Measurements from ENCODE around the gene AHRR.

Gene AHRR

DNA sequence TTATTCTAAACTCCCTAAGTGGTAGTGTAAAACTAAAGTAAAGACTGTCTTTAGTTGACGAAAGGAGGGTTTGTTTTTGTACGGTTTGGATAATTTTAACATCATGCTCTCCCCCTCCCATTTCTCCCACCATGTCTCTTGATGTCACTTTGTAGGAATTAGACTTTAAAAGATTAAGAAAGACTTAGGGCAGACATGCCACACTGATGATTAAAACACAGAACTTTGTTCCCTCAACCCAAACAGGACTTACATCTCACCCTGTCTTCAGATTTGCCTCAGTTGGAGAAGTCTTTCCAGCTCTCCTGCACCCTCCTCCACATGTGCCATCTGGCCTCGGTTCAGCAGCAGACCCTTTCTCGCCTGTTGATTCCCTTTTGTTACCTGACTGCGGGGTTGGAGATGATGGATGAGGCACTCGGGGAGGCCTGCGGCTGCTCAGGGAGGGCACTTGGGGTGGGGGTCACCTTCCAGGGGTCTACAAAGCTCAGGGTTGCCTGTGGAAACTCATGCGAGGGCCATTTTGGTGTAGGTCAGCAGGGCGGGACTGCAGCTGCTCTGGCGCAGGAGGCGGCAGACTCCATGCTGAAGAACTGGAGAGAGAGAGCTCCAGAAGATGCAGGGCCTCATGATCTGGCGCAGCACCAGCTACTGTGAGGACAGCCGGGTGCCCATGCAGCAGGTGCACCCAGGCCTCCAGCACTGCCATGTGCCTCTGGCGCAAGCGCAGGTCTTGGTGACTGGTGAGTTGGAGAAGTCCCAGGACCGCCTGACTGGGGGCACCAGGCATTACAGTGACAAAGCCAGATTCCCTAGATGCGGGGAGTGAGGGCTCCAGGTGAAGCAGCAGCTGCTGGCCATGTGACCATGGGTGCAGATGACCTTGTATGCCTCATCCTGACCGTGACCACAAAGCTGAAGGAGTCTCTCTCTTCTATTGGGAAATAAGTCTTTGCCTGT, 96.9 kb downstream of the AHRR start:
- ChIA-PET POLR2A (interaction anchor here (0.7 kb wide), 1 partner anchor 25 kb away, joined by 3 read pairs; no protein-coding TSS in a partner anchor), CTCF (interaction anchor here (1.0 to 2.2 kb wide), 6 partner anchors 9 to 102 kb away, joined by 3 to 7 read pairs (median 6); no protein-coding TSS in a partner anchor)
- DNase-seq (ENCODE audit: extremely low spot score) = no peak
- TF ChIP-seq CTCF (IDR thresholded peaks at IDR 0.05; ENCODE audit: control extremely low read depth, extremely low read depth, low read depth, missing control alignments) = no peak

- ChIA-PET CTCF (interaction anchor here (1.2 to 1.5 kb wide), 2 partner anchors 11 to 103 kb away, joined by 3 to 10 read pairs; no protein-coding TSS in a partner anchor), POLR2A (no interaction called here)
- DNase-seq (ENCODE audit: extremely low spot score) = no peak
- TF ChIP-seq CTCF (IDR thresholded peaks at IDR 0.05; ENCODE audit: control extremely low read depth, extremely low read depth, low read depth, missing control alignments) = no peak
Measured at GRCh38 chr5:419970-420369, 98.5 kb downstream of the AHRR start.

DNA sequence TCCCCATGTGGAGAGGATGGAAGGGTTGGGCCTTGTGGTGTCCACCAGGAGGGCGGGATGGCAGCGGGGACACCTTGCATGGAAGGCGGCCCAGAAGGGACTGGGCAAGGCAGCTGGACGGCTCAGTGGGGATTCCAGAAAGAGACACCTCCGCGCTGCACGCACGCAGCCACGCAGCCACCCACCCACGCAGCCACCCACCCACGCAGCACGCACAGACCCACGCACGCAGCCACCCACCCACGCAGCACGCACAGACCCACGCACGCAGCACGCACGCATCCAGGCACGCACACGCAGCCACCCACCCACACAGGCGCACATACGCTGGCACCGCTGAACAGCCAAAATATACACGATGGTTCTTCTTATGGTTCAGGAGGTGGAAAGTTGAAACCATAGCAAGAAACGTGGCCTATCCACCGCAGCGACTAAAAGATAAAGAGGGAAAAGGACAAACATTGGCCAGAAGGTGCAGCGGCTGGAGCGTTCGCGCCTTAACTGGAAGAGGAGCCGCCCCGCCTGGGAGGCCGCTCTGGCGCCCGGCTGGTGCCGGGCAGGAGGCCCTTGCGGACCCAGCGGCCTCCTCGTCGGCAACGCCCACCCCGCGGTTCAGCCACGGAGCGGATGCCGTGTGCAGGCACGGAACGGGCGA, 99.2 kb downstream of the AHRR start:
- DNase-seq (ENCODE audit: extremely low spot score) = no peak
- CTCF ChIA-PET = interaction anchor here (1.5 kb wide), 1 partner anchor 10 kb away, joined by 10 read pairs; no protein-coding TSS in a partner anchor
- POLR2A ChIA-PET = no interaction called here

GRCh38 chr5:421287-421880, 99.9 kb downstream of the AHRR start:
- no peak for TF ChIP-seq CTCF (IDR thresholded peaks at IDR 0.05; ENCODE audit: control extremely low read depth, extremely low read depth, low read depth, missing control alignments)
- ChIA-PET POLR2A (no interaction called here), CTCF (interaction anchor here (1.0 kb wide), 1 partner anchor 9 kb away, joined by 5 read pairs; no protein-coding TSS in a partner anchor)
- no peak for DNase-seq (ENCODE audit: extremely low spot score)

More for the DNA sequence above, 99.2 kb downstream of the AHRR start:
- TF ChIP-seq CTCF (IDR thresholded peaks at IDR 0.05; ENCODE audit: control extremely low read depth, extremely low read depth, low read depth, missing control alignments) = no peak

DNA sequence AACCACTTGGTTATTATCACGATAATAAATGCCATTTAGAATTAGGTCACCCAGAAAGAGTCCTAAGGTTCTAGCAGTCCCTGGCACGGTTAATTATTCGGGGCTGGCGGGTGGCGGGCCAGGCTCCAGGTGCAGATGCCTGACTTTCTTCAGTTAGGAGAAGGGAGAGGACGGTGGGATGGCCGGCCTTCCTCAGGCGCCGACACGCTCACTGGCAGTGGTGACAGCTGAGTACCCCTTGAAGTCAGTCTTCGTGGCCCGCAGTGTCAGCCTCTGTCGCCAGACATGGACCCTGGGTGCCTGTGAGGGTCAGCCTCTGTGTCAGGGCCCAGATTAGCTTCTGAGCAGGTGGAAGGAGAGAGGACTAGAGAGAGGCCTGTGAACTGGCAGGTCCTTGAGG, 100.4 kb downstream of the AHRR start:
- ChIA-PET POLR2A (no interaction called here), CTCF (interaction anchor here (1.0 kb wide), 1 partner anchor 9 kb away, joined by 5 read pairs; no protein-coding TSS in a partner anchor)
- TF ChIP-seq CTCF (IDR thresholded peaks at IDR 0.05; ENCODE audit: control extremely low read depth, extremely low read depth, low read depth, missing control alignments) = no peak
- DNase-seq (ENCODE audit: extremely low spot score) = no peak

Data from GM10248 (cell line).